ENCODE data around the gene DUSP14. TPM values are rescaled to one million over a fixed set of nuclear protein-coding genes. Genes with fewer than 3 reads are reported as not detected.

Gene DUSP14
- total and polyA plus RNA-seq, 2 of the 13 experiments (the other 11 are each of a cell fraction or from before 2014, with no cell fraction given) = 33.5 to 39.8 TPM

- no peak overlapping the region for H2AFZ ChIP-seq (ENCODE audit: low read length)
- no TSS peak for BruUV-seq (replicated peaks)
- no peaks in the 10 kb centered on the region for H3K9me3 ChIP-seq (ENCODE audit: low read length)
- peak overlapping the region; percentile 97 for H3K27ac ChIP-seq (ENCODE audit: extremely low read length, insufficient read depth, low read length)
- no peak for FAIRE-seq
- peaks cover 15% of the 10 kb centered on the region; the same call in 1 of the 2 replicates for H4K20me1 ChIP-seq (ENCODE audit: insufficient read depth, low read length)
- ATAC-seq = peak; percentile 7
- H3K4me2 ChIP-seq (ENCODE audit: low read depth, low read length) = peak overlapping the region; percentile 98
- DNase-seq (ENCODE audit: low spot score) = peak; percentile 52
- H3K79me2 ChIP-seq (ENCODE audit: insufficient read depth, low read length) = peaks cover 36% of the 10 kb centered on the region
- intact Hi-C loops (cut with micrococcal nuclease; ENCODE audit: unreplicated experiment) (loop anchor here (2.0 kb wide), 1 partner anchor 80 kb away; no protein-coding TSS in a partner anchor), in situ Hi-C loops (cut with HindIII; ENCODE audit: extremely low pct_ligation_motif_present, low pct_unique_long_range_greater_than_20kb) (no loop called here)
- no peaks in the 10 kb centered on the region; a peak in 1 of 5 replicates for H3K27me3 ChIP-seq (ENCODE audit: control insufficient read depth in 1 of 2, insufficient read depth in 2 of 2, low read length in 2 of 2)
- no peaks in the 10 kb centered on the region for H3K36me3 ChIP-seq (replicated peaks in 1 of 2; ENCODE audit: control insufficient read depth in 1 of 2, insufficient read depth in 2 of 2, low read length in 2 of 2)
- ChIA-PET POLR2A (interaction anchor here (0.9 to 1.5 kb wide), 12 partner anchors 9 to 120 kb away, joined by 3 to 25 read pairs (median 3); partner anchors contain the start of genes ACACA and TADA2A), CTCF (ENCODE audit: low intra/inter-chr PET ratio, low total read pairs) (interaction anchor here (1.4 kb wide), 1 partner anchor 18 kb away, joined by 4 read pairs; no protein-coding TSS in a partner anchor)
- 2% methylated on average over 15 of the region's 25 CpGs for WGBS (ENCODE audit: low lambda C conversion rate)
- H3K9ac ChIP-seq (ENCODE audit: insufficient read depth, low read depth, low read length) = peak overlapping the region; percentile 91
- H3K4me3 ChIP-seq (replicated peaks in 1 of 3; ENCODE audit: insufficient read depth in 1 of 3, low read depth in 2 of 3, low read length in 3 of 3) = peak overlapping the region; percentile 71 to 86 (median 84)
- peaks cover 47% of the 10 kb centered on the region for H3K4me1 ChIP-seq (ENCODE audit: insufficient read depth, low read length)
- TF ChIP-seq PLRG1 (conservative IDR thresholded peaks at IDR 0.05) = no peak
- TF ChIP-seq ZNF749 (CRISPR knock-in tag; IDR thresholded peaks at IDR 0.05; ENCODE audit: borderline replicate concordance) = no peak
- no peak for TF ChIP-seq MED13 (CRISPR knock-in tag; IDR thresholded peaks at IDR 0.05)
- no peak for TF ChIP-seq ZNF850 (CRISPR knock-in tag; conservative IDR thresholded peaks at IDR 0.05)
- no peak for TF ChIP-seq RARA (CRISPR knock-in tag; IDR thresholded peaks at IDR 0.05)
- peak; percentile 53; the same call in 1 of the 2 replicates for TF ChIP-seq MXD3 (CRISPR knock-in tag; IDR thresholded peaks at IDR 0.05)
- peak; percentile 2 for TF ChIP-seq PRPF4 (IDR thresholded peaks at IDR 0.05; ENCODE audit: low read depth, low read length, poor library complexity, severe bottlenecking)
- TF ChIP-seq AKAP8 (CRISPR knock-in tag; IDR thresholded peaks at IDR 0.05) = no peak
- 0 out of 2 replicates have a peak, but pooled peaks have one; percentile 51 for TF ChIP-seq NAIF1 (CRISPR knock-in tag; IDR thresholded peaks at IDR 0.05; ENCODE audit: borderline replicate concordance)
- peak; percentile 12; the same call in 1 of the 2 replicates for TF ChIP-seq ZNF331 (CRISPR knock-in tag; IDR thresholded peaks at IDR 0.05)
- TF ChIP-seq FOXC1 (CRISPR knock-in tag; IDR thresholded peaks at IDR 0.05; ENCODE audit: borderline replicate concordance) = 0 out of 2 replicates have a peak, but pooled peaks have one; percentile 39
- TF ChIP-seq PAXIP1 (CRISPR knock-in tag; conservative IDR thresholded peaks at IDR 0.05) = no peak
- 0 out of 2 replicates have a peak, but pooled peaks have one; percentile 12 for TF ChIP-seq HBP1 (CRISPR knock-in tag; IDR thresholded peaks at IDR 0.05; ENCODE audit: low read depth)
- no peak for TF ChIP-seq NONO (IDR thresholded peaks at IDR 0.05)
- TF ChIP-seq NONO (CRISPR knock-in tag; conservative IDR thresholded peaks at IDR 0.05) = peak; percentile 7; the same call in 1 of the 2 replicates
- TF ChIP-seq GRHL1 (CRISPR knock-in tag; conservative IDR thresholded peaks at IDR 0.05) = no peak
- 0 out of 2 replicates have a peak, but pooled peaks have one; percentile 7 for TF ChIP-seq ETV5 (CRISPR knock-in tag; IDR thresholded peaks at IDR 0.05; ENCODE audit: borderline replicate concordance)
These were observed 989 bp upstream of the DUSP14 start for GRCh38 chr17:37488607-37489196.

All from HepG2 (cell line).